HG02571 (cell line): ENCODE data around the gene FAM20C.

Experiments
- ATAC-seq: cut with Tn5 transposase; IDR thresholded peaks from one replicate; pipeline ENCODE4 v1.9.1; 2021; ENCODE audit warnings: mild to moderate bottlenecking, moderate library complexity; ENCODE audit not compliant: unreplicated experiment

FAM20C gene

GRCh38 chr7:158771-159170, 33.6 kb upstream of the FAM20C start:
- ATAC-seq: no peak

GRCh38 chr7:159370-160270, 32.8 kb upstream of the FAM20C start:
- ATAC-seq: no peak

GRCh38 chr7:160958-161725, 31.2 kb upstream of the FAM20C start:
- ATAC-seq: no peak

GRCh38 chr7:162632-163297, 29.6 kb upstream of the FAM20C start:
- no peak for ATAC-seq

- ATAC-seq: no peak
Observed at GRCh38 chr7:163298-163695, 29.1 kb upstream of the FAM20C start.

- no peak for ATAC-seq
Observed at GRCh38 chr7:163971-164881, 28.1 kb upstream of the FAM20C start.

GRCh38 chr7:164882-165660, 27.3 kb upstream of the FAM20C start:
- ATAC-seq: no peak

GRCh38 chr7:165661-166337, 26.6 kb upstream of the FAM20C start:
- ATAC-seq: no peak

- ATAC-seq: no peak
Observed at GRCh38 chr7:166338-167060, 25.9 kb upstream of the FAM20C start.

- no peak for ATAC-seq
Observed at GRCh38 chr7:167090-167855, 25.1 kb upstream of the FAM20C start.

GRCh38 chr7:167976-168791, 24.2 kb upstream of the FAM20C start:
- no peak for ATAC-seq

- no peak for ATAC-seq
Observed at GRCh38 chr7:169276-170172, 22.8 kb upstream of the FAM20C start.

GRCh38 chr7:170551-171363, 21.6 kb upstream of the FAM20C start:
- no peak for ATAC-seq

- no peak for ATAC-seq
Observed at GRCh38 chr7:171364-171904, 20.9 kb upstream of the FAM20C start.
